ENCODE data around the gene LAYN.

Gene LAYN

DNA sequence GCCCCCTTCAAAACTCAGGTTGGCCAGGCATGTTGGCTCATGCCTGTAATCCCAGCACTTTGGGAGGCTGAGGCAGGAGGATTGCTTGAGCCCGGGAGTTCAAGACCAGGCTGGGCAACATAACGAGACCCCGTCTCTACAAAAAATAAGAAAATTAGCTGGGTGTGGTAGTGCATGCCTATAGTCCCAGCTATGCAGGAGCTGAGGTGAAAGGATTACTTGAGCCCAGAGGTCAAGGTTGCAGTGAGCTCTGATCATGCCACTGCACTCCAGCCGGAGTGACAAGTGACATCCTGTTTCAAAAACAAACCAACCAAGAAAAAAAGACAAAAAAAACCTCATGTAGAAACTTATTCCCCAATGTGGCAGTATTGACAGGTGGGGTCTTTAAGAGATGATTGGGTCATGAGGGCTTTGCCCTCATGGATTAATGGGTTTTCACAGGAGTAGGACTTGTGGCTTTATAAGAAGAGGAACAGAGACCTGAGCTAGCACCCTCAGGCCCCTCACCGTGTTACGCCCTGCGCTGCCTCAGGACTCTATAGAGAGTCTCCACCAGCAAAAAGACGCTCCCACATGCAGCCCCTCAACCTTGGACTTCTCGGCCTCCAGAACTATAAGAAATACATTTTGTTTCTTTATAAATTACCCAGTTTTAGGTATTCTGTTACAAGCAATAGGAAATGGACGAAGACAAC is 22.3 kb downstream of the LAYN start:
- DNase-seq: no peak

DNA sequence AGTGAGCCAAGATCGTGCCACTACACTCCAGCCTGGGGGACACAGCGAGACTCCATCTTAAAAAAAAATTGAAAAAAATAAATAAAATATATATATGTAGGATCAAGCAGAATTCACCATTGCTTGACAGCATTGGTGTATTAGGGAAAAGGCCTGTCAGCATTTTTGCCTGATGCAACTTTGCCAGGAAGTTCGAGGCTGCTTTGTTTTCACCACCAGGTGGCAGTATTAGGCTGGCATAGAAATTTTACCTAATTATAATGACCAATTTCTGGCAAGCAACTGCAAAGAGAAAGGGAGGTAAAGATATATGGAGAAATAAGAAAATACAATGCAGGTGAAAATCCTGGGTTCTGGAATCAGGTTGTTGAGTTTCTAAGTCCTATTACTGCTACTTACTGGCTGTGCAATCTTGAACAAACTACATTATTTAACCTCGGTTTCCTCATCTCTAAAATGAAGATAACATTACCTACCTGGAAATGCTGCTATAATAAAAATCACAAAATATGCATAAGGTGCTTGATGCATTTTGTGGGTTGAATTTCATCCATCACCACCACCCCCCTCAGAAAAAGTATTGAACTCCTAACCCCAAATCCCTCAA is 24.7 kb downstream of the LAYN start:
- DNase-seq: peak in 1 of 2 experiments; percentile 56

DNA sequence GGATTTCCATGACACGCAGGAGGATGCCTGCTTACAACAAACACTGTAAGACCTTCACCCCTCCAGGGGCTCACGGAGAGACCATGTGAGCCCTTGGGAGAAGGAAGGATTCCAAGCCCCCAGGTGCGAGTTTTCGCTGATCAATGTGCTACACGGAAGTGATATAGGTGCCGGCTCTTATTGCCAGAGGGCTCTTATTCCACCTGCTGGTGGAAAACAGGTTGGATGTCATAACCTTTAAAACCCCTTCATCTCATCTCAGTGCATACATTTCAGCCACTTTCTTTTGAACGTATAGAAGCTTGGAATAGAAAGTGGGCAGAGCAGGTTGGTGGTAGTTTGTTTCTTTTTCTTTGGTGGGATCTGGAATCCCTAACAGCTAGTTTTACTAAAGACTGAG is 25.8 kb downstream of the LAYN start:
- DNase-seq: no peak

DNA sequence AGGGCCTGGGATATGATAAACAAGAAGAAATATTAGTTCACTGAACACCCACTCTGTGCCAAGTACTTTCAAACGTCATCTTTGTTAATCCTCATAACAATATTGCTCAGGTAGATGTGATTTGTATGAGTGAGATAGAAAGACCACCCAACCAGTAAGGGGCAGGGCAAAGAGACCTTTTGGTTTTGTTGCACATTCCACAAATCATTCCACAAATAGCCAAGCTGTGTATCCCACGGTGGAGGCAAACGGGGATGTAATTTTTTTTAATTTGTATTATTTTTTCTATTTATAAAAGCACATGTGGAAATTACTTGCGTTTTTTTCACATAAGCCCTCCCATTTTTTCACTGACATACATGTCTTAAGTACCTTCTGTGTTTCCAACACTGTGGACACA is 29.0 kb downstream of the LAYN start:
- no peak for DNase-seq

DNA sequence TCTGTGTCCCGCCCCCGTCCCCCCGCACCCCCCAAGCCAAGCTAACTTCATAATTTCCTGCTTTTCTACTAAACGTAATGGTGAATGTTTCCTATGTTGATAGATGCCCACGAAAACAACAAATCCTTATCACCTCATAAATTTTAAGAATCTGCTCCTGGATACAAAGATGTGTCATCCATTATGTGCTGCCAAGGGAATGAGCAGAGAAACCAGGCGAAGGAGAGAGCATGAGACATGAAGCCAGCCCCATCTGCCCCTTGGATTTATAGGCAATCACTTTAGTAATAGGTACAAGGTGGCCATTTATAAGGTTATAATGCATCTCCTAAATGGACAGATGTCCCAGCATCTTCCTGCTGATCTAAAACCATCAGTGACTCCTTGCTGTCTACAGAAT is 30.3 kb downstream of the LAYN start:
- DNase-seq: no peak

DNA sequence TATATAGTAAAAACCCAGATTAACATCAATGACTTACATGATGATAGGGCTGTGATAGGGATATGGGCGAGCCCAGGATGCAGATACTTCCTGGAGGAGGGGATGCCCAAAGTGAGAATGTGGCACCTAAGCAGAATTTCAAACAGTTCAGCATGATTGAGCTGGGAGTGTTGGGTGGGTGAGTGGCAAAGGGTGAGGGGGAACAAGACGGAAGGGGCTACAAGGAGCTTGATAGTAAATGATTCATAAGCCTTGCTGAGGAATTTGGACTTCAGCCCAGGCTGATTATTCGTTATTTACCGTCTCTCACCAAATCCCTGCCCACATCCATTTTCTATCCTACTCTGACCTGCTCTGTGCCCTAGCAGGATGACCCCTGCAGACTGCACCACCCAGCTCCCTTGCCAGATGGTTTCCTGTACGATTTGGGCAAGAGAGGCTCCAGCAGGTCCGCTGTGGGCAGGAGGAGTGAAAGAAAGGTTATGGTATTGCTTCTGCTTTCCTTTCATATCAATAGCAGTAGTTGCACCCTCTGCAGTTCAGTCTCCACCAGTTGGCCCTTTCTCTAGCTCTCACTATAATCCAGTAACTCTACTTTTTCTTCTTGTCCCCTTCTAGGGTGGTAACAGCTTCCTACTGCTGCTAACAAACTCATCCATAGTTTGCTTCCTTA is 31.4 kb downstream of the LAYN start:
- DNase-seq: no peak

DNA sequence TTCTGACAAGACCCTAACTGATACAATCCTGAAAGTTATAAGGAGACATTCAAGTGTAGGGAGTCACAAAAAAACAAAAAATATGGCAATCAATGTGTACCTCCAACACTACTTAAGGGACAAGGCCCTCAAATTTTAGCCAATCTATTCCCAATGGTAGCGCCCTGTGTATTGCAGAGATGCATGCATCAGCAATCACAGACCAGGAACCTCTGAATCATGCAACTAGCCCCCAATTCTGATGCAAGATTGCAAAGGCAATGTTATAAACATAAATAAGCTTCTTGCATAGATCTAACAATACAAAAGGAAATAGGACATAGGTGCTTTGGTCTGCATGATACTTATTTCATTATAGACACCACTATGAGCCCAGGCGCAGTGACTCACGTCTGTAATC is 32.1 kb downstream of the LAYN start:
- DNase-seq: no peak

DNA sequence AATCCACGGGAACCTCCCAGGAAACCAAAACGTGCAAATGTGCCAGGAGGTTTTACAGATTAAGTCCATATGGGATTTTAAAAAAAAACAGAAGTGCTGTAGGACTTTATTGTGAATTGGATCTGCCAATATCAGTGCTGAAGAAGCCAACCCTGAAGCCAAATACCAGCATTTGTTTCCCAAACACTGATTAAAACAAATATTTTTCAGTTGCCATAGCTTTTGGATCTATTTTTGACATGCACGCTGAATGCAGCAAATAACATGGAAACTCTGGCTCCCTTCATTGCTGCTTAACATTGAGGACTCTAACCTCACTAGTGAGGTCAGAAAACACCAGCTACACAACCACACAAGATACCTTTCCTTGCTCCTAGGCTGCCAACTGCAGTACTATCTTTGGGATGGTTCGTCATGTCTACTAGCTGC is 33.3 kb downstream of the LAYN start:
- DNase-seq: peak in 1 of 2 experiments; percentile 15

DNA sequence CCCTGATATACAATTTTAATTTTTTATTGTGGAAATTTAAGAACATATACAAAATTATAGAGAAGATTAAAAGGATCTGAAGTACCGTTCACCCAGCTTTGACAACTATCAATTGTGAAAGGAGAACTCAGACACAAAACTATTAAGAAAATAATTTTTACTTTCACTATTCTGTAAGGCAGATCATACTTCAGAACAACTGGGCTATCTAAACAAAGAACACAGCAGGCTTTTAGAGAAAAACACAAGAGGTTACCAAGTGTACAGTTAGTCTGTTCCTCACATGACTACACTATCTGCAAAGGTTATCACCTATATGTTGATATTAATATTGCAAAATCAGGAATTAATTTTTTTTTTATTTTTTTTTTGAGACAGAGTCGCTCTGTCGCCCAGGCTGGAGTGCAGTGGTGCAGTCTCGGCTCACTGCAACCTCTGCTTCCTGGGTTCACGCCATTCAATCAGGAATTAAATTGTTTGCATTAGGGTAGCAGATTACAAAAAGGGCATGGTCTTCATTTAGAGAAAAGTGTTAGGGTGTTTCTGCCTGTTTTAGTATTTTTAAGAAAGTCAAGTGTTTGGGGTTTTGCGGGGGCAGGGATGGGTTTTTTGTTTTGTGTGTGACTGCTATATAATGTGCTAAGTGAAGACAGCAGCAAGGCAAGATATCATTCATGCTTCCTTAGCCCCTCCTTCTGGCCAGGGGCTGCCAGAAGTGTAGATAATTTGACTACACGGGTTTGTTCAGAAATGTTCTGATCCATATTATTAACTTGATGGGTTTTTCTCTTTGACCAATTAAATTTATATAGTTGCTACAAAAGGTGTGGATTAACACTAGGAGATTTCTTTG is 34.1 kb downstream of the LAYN start:
- DNase-seq: no peak

DNA sequence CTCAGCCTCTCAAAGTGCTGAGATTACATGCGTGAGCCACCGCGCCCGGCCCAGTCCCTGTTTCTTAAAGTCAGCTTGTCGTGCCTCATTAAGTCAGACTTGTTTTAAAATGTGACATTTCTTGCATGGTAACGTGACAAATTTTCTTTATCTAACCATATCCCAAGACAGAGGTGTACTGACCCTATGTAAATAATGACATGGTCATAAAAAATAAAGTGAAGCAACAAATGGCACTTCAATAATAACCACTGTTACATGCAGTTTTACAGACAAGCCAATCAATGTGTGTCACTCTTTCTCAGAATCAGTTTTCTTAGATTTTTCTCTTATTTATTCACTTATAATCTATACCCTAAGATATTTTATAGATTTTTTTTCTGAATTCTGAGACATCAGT is 35.2 kb downstream of the LAYN start:
- no peak for DNase-seq

DNA sequence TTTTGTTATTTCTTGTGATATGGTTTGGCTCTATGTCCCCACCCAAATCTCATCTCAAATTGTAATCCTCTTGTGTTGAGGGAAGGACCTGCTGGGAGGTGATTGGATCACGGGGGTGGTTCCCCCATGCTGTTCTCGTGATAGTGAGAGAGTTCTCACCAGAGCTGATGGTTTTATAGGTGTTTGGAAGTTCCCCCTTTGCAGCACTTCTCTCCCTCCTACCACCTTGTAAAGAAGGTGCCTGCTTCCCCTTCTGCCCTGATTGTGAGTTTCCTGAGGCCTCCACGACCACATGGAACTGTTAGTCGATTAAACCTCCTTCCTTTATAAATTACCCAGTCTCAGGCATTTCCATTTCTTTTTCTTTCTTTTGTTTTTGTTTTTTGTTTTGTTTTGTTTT is 37.3 kb downstream of the LAYN start:
- DNase-seq: no peak

DNA sequence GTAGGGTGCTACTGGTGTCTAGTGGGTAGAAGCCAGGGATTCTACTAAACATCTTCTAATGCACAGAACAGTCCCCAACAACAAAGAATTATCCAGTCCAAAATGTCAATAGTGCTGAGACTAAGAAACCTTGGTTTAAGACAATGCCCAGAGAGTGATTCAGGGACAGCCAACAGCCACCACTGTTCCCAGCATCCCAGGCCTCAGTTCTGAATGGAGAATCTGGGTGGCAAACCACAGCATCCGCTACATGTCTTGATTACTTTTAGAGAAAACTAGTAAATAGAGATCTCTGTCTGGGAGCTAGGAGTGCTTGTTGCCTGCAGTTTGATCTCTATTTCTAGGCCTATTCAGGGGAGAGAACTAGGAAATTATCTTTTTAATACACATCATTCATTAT is 40.8 kb downstream of the LAYN start:
- no peak for DNase-seq

DNA sequence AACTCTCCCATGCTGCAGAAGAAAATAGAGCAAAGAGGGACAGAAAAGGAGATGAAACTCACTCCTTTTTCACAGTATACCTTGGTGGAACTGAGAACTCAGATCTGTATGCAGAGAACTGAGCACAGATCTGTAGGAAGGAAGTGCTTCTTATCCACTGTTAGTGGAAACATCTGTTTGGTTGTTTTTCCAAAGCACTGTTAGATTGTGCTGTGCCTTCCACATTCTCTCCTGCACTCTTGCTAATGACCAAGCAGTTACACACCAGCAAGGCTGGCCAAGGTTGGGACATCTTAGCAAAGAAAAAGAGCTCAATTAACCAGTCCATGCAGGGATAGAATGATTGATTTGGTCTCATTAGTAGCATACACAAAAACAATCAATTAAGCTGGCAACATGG is 41.6 kb downstream of the LAYN start:
- no peak for DNase-seq

DNA sequence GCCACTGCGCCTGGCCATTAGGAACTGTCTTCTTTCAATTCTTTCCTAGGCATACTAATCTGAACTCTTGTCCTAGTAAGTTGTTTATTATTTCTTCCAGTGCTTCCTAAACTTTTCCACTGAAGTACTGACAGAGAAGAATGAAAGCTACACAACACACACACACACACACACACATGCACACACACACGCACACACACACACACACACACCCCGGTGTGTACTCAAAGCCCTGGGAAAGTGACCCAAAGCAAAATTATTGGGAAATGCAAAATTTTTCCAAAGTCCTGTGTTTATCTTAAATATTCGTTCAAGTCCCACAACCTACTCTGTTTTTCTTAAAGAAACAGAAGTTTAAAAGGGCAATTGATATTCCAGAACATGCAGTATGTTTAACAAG is 42.4 kb downstream of the LAYN start:
- DNase-seq: no peak

DNA sequence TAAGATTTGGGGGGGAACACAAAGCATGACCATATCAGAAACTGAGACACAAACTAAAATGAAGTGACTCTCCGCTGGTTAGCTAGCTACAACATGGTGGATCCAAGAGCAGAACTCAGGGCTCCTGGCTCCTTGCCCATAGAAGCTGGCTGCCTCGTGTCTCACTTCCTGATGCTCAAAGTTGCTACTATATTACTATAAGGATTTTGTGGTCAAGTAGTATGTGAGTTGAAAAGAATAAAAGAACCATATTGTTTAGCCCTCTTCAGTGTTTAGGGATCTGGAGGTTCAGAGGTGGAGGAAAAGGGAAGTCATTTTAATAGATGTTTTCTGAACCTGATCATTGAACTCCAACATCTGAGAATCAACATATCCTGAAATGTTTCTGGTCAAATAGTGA is 44.9 kb downstream of the LAYN start:
- DNase-seq: no peak

DNA sequence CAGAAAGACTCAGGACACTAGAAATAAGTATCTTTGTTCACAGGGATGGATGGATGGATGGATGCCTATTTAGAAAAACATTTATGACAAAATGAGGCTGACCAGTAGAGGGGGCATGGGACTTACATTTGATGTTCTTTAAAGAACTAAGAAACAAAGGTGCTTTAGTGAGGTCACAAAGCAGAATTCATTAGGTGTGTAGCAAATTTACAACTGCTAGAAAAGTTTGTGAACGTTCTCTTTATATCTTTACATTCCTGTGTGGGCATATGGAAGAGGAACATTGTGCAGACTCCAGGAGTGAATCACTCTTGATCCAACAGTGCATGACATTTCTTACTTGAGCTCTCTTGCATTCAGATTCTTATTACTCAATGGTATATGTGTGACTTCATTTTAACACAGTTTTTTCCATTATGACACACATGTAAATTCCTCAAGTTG is 45.9 kb downstream of the LAYN start:
- peak in 1 of 2 experiments; percentile 54 for DNase-seq

DNA sequence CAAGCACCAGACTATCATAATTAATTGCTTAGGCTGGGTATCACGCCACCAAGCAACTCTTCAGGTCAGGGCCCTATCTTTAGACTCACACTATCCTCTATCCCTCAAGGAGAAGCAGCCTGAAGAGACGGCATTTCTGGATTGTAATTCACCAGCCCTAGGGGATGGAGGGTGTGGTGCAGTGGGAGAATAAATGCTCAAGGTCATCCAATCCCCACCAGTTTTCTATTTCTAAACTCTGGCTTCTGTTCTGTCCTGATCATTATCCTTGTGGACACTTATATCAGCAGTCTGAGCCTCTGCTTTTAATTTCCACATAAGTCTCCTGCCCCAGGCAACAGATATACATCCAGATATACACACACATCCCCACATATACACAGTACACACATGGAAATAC is 48.6 kb downstream of the LAYN start:
- DNase-seq: no peak

DNA sequence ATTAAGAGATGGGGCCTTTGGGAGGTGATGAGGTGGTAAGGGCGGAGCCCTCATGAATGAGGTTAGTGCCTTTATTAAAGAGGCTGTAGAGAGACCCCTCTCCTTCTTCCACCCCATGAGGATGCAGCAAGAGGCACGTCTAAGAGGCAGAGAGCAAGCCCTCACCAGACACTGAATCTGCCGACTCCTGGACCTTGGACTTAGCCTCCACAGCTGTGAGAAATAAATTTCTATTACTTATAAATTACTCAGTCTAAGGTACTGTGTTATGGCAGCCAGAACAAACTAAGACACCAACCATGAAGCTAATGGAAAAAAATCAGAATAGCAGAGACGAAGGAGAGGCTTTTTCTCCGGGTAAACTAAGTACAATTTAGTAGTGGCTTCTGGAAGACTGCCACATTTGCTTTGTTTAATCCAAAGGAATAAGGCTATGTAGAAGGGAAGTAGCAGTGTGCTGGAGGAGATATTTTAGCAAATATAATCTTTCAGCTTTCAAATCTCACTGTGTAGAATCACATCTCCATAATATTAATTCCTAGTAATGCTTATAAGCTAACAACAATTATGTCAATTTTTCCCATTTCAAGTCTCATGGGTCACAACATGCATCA is 49.5 kb downstream of the LAYN start:
- DNase-seq: no peak

DNA sequence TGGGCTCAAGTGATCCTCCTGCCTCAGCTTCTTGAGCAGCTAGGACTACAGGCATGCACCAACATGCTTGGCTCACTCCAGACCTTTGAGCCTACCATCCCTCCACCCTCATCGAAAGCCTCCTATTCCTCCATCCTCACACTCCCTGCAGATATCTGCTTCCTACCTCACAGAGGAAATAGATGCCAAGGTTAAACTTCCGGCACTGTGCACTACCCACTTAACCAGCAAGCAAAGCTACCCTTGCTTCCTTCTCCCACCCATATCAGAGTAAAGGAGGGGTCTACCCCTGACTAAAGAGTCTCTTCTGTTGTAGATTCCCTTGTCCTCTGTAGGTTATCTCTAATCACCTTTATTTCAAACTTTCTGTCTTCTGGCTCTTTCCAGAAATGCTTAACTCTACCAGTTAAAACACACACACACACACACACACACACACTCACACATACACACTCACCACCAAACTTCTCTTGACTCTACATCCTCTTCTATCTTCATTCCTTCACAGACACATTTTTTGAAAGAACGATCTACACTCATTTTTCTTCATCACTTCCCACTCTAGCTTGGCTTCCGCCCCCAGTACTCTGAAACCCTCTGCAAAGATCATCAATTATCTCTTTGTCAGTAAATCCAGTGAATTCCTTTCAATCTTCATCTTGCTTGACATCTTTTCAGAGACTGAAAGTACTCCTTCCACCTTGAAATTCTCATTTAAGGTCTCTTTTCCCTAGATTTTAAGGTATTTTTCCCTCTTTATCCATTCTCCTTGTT is 50.9 kb downstream of the LAYN start:
- no peak for DNase-seq

DNA sequence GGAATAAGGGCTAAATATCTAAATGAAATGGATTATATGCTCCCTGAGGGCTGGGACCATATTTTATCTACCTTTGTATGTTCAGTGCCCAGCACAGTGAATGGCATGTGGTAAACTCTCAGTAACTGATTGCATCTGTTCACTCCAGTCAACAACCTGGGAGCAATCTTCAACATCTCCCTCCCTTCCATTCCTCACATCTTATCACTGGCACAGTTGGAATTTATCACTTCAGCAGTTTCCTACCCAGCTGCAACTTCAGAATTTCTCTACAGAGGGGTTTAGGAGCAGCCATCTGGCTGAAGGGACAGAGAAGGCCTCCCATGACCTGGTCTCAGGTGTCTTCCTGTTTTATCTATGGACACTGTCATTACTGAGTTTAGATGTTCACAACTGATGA is 52.0 kb downstream of the LAYN start:
- DNase-seq: no peak

DNA sequence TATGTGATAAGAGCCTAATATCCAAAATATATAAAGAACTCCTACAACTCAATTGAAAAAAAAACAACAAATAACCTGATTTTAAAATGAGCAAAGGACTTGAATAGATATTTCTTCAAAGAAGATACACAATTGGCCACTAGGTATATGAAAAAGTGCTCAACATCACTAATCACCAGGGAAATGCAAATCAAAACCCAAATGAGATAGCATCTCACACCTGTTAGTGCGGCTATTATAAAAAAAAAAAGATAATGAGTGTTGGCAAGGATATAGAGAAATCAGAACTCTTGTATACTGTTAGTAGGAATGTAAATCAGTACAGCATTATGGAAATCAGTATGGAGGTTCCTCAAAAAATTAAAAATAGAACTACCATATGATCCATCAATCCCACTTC is 55.8 kb downstream of the LAYN start:
- DNase-seq: no peak

DNA sequence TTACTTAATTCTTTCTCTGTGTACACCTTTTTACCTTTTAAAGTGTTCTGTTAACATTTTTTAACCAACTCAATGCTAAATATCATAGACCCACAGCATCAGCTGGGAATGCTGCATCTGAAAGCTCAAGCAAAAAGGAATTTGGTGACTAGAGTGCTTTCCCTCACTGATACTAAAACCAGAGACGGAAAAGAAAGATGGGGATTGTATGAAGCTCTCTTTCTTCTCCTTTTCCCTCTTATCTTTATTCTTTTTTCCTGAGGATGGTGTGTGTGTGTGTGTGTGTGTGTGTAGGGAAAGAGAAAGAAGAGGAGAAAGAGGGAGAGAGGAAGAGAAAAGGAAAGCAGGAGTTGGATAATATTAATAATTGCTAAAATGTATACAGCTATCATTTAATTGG is 57.6 kb downstream of the LAYN start:
- no peak for DNase-seq

Data from NCI-H524 (cell line).